Sciatic nerve (tissue), 2 donors: Measurements from ENCODE around the gene NABP2. TPM values are rescaled to one million over a fixed set of nuclear protein-coding genes. Genes with fewer than 3 reads are reported as not detected.
"Not testable (repeated sequence)": the region's sequence is repeated elsewhere in the genome, so short reads cannot be mapped to it uniquely, and the experiment has no call there.

ENCODE experiments used
- ATAC-seq: fragments of 200-7000 bp; cut with Tn5 transposase; one replicate; pipeline ENCODE4 v1.9.1; 2020; ENCODE audit warnings: mild to moderate bottlenecking, moderate library complexity
- DNase-seq: peaks from one replicate; pipeline ENCODE4 v3.0.0-alpha.2; 2020; ENCODE audit warnings: low spot score
- intact Hi-C: fragments of 100-400 bp; cut with DNase I; formaldehyde crosslinking; loops from one replicate; pipeline ENCODE4 v1.14.2; 2022
- total RNA-seq: library from RNA; stranded (reverse); fragmentation: NEBNext Ultra II Directional; extraction: Animal tissue kit (Norgen Biotek cat#: 25700); gene quantifications from one replicate; pipeline ENCODE4 v1.2.1, GENCODE V29; 2021
- donor health status: DM: no; HTN: no; CAD: no.
- donor health status: DM: no; HTN: no; CAD: no.

NABP2 gene
- 18.5 TPM for total RNA-seq

GRCh38 chr12:56224102-56224701 is at the start of gene NABP2:
Gene NABP2 (plus strand): TSS chr12:56224342. CDS start chr12:56224857, 515 bp downstream.
- DNase-seq (peak; percentile 98), ATAC-seq (peak; percentile 91)
- intact Hi-C loops, result no loop called here

- DNase-seq, result no peak
- no peak for ATAC-seq
- intact Hi-C loops, result no loop called here
These were observed 45.8 kb upstream of the NABP2 start for GRCh38 chr12:56178347-56178746.

GRCh38 chr12:56186957-56187356 is 37.2 kb upstream of the NABP2 start:
- ATAC-seq (no peak), DNase-seq (no peak)
- intact Hi-C loops, result no loop called here

GRCh38 chr12:56188131-56188777 is 35.9 kb upstream of the NABP2 start:
- intact Hi-C loops, result no loop called here
- ATAC-seq (no peak), DNase-seq (no peak)

- intact Hi-C loops, result no loop called here
- DNase-seq (no peak), ATAC-seq (no peak)
These were observed 35.4 kb upstream of the NABP2 start for GRCh38 chr12:56188778-56189098.

GRCh38 chr12:56189099-56189917 is 34.8 kb upstream of the NABP2 start, which contains the start of gene SMARCC2:
Gene SMARCC2 (minus strand): TSS chr12:56189483. CDS start chr12:56189461, 22 bp downstream.
- ATAC-seq (peak; percentile 92), DNase-seq (peak; percentile 96)
- intact Hi-C loops, result no loop called here

GRCh38 chr12:56189918-56190694 is 34.0 kb upstream of the NABP2 start:
- ATAC-seq, result peak; percentile 82
- intact Hi-C loops, result loop anchor here (10.0 kb wide), 1 partner anchor 275 kb away; the partner anchor contains the start of gene SPRYD4
- peak; percentile 90 for DNase-seq

GRCh38 chr12:56190695-56191155 is 33.4 kb upstream of the NABP2 start:
- DNase-seq, result no peak
- peak; percentile 7 for ATAC-seq
- intact Hi-C loops, result loop anchor here (10.0 kb wide), 1 partner anchor 274 kb away; the partner anchor contains the start of gene SPRYD4

GRCh38 chr12:56192582-56192981 is 31.6 kb upstream of the NABP2 start:
- DNase-seq (no peak), ATAC-seq (no peak)
- intact Hi-C loops, result loop anchor here (10.0 kb wide), 1 partner anchor 272 kb away; the partner anchor contains the start of gene SPRYD4

- intact Hi-C loops, result loop anchor here (10.0 kb wide), 1 partner anchor 272 kb away; the partner anchor contains the start of gene SPRYD4
- DNase-seq (peak; percentile 85), ATAC-seq (peak; percentile 30)
These were observed 31.0 kb upstream of the NABP2 start for GRCh38 chr12:56193025-56193578.

- not testable (repeated sequence) for ATAC-seq, DNase-seq
- intact Hi-C loops, result loop anchor here (10.0 kb wide), 1 partner anchor 268 kb away; the partner anchor contains the start of gene SPRYD4
These were observed 27.2 kb upstream of the NABP2 start for GRCh38 chr12:56196818-56197550.

GRCh38 chr12:56197921-56198635 is 26.1 kb upstream of the NABP2 start:
- no peak for ATAC-seq
- DNase-seq, result no peak
- intact Hi-C loops, result loop anchor here (10.0 kb wide), 1 partner anchor 267 kb away; the partner anchor contains the start of gene SPRYD4

- intact Hi-C loops, result loop anchor here (10.0 kb wide), 1 partner anchor 266 kb away; the partner anchor contains the start of gene SPRYD4
- DNase-seq, result no peak
- no peak for ATAC-seq
These were observed 25.3 kb upstream of the NABP2 start for GRCh38 chr12:56198836-56199235.

GRCh38 chr12:56202366-56202765 is 21.8 kb upstream of the NABP2 start:
- ATAC-seq, result no peak

GRCh38 chr12:56202838-56203237 is 21.3 kb upstream of the NABP2 start:
- ATAC-seq, result no peak
- DNase-seq, result no peak
- intact Hi-C loops, result no loop called here

More at GRCh38 chr12:56202366-56202765, 21.8 kb upstream of the NABP2 start:
- no peak for DNase-seq
- intact Hi-C loops, result no loop called here

GRCh38 chr12:56204275-56204674 is 19.9 kb upstream of the NABP2 start:
- no peak for DNase-seq
- ATAC-seq, result no peak
- intact Hi-C loops, result no loop called here

GRCh38 chr12:56205445-56205844 is 18.7 kb upstream of the NABP2 start:
- no peak for DNase-seq
- intact Hi-C loops, result no loop called here
- ATAC-seq, result no peak
